SK-N-SH (cell line): ENCODE results near the gene ZMIZ1. TPM values are rescaled to one million over a fixed set of nuclear protein-coding genes. Genes with fewer than 3 reads are reported as not detected.
A peak's percentile ranks its signal among the peaks of the same experiment; 100 is the strongest.

ENCODE experiments used
- CTCF ChIA-PET: fragments of 300-600, 350-600 bp; formaldehyde crosslinking; extraction: SDS; loops from one replicate; lab custom pipeline; 2021; lab: Yijun Ruan, JAX
- POLR2A ChIA-PET: fragments of 350-600 bp; sonication (Branson Sonifier 250); formaldehyde crosslinking; extraction: SDS; loops from one replicate; lab custom pipeline; 2020; ENCODE audit warnings: antibody characterized with exemption, inconsistent platforms; lab: Yijun Ruan, JAX
- DNase-seq: peaks from one replicate; pipeline ENCODE4 v3.0.0; 2012
- H2AFZ ChIP-seq: fragments of 200-600 bp; sonication (generic); 2 replicates; pipeline ENCODE4 v1.8.1; 2016; ENCODE audit warnings: antibody characterized with exemption, mild to moderate bottlenecking, low read depth
- H3F3A ChIP-seq: fragments of 200-600 bp; sonication (generic); replicated peaks from 2 replicates; pipeline ENCODE3; 2016; ENCODE audit warnings: antibody characterized with exemption, mild to moderate bottlenecking; ENCODE audit not compliant: insufficient read depth
- H3K27ac ChIP-seq, 2 experiments: fragments of 200-500 bp in 1 of 2; fragments of 200-600 bp in 1 of 2; sonication (Bioruptor generic) in 1 of 2; sonication (generic), shearing (Covaris generic) in 1 of 2; 2 replicates each; pipeline versions ENCODE4 v1.5.1 to v1.6.1; 2014 to 2016; ENCODE audit warnings: low read depth in 2 of 2, inconsistent platforms in 1 of 2, low read length in 1 of 2, mild to moderate bottlenecking in 1 of 2, mixed read lengths in 1 of 2
- H3K27me3 ChIP-seq: fragments of 200-600 bp; sonication (generic), shearing (Covaris generic); 2 replicates; pipeline ENCODE4 v1.6.1; 2016; ENCODE audit warnings: mixed run types; ENCODE audit not compliant: insufficient read depth
- H3K36me3 ChIP-seq, 2 experiments: fragments of 200-500 bp in 1 of 2; fragments of 200-600 bp in 1 of 2; sonication (Bioruptor generic) in 1 of 2; sonication (generic) in 1 of 2; replicated peaks in 1 of 2; 2 replicates each; pipeline versions ENCODE3 to v1.5.1; 2014 to 2016; ENCODE audit warnings: low read length in 1 of 2, mild to moderate bottlenecking in 1 of 2; ENCODE audit not compliant: insufficient read depth in 2 of 2, control insufficient read depth in 1 of 2
- H3K4me1 ChIP-seq, 2 experiments: fragments of 200-500 bp in 1 of 2; fragments of 200-600 bp in 1 of 2; sonication (Bioruptor generic) in 1 of 2; sonication (generic), shearing (Covaris generic) in 1 of 2; 2 replicates each; pipeline versions ENCODE4 v1.5.1 to v1.6.1; 2014 to 2016; ENCODE audit warnings: low read depth in 1 of 2, low read length in 1 of 2, mixed run types in 1 of 2; ENCODE audit not compliant: insufficient read depth in 2 of 2, control insufficient read depth in 1 of 2
- H3K4me2 ChIP-seq: fragments of 200-600 bp; sonication (generic), shearing (Covaris generic); 2 replicates; pipeline ENCODE4 v1.6.1; 2017; ENCODE audit warnings: mixed run types
- H3K4me3 ChIP-seq, 2 experiments: fragments of 200-500 bp in 1 of 2; fragments of 200-600 bp in 1 of 2; sonication (Bioruptor generic) in 1 of 2; sonication (generic), shearing (Covaris generic) in 1 of 2; 2 replicates each; pipeline versions ENCODE4 v1.5.1 to v1.8.1; 2014 to 2016; ENCODE audit warnings: low read depth in 2 of 2, inconsistent platforms in 1 of 2, low read length in 1 of 2, mild to moderate bottlenecking in 1 of 2, mixed read lengths in 1 of 2, moderate library complexity in 1 of 2
- H3K79me2 ChIP-seq: fragments of 200-600 bp; sonication (generic); 2 replicates; pipeline ENCODE4 v1.8.1; 2017; ENCODE audit warnings: mild to moderate bottlenecking; ENCODE audit not compliant: insufficient read depth
- H3K9ac ChIP-seq: fragments of 200-600 bp; sonication (generic); 2 replicates; pipeline ENCODE4 v1.6.1; 2017; ENCODE audit warnings: mixed run types
- H3K9me2 ChIP-seq: fragments of 200-600 bp; sonication (generic); 2 replicates; pipeline ENCODE4 v1.6.1; 2017; ENCODE audit warnings: mixed run types
- H3K9me3 ChIP-seq: fragments of 200-600 bp; sonication (generic); 2 replicates; pipeline ENCODE4 v1.6.1; 2017; ENCODE audit warnings: mixed run types, mild to moderate bottlenecking, moderate library complexity
- H4K20me1 ChIP-seq: fragments of 200-600 bp; sonication (generic); 2 replicates; pipeline ENCODE4 v1.6.1; 2017; ENCODE audit warnings: mild to moderate bottlenecking, mixed run types; ENCODE audit not compliant: insufficient read depth
- EP300 ChIP-seq, 2 experiments: IDR thresholded peaks; 2 replicates each; pipeline versions ENCODE4 v1.4.0 to v1.6.1; 2012; ENCODE audit warnings: borderline replicate concordance in 1 of 2, low read depth in 1 of 2, low read length in 1 of 2
- FOSL2 ChIP-seq: IDR thresholded peaks from 2 replicates; pipeline ENCODE4 v1.4.0; 2012; ENCODE audit warnings: low read depth, mild to moderate bottlenecking, moderate library complexity, borderline replicate concordance
- FOXJ3 ChIP-seq: sonication (generic); formaldehyde crosslinking; IDR thresholded peaks from 2 replicates; pipeline ENCODE4 v1.5.1; 2020; ENCODE audit warnings: mild to moderate bottlenecking, missing genetic modification reagents
- FOXM1 ChIP-seq: IDR thresholded peaks from 2 replicates; pipeline ENCODE4 v1.4.0; 2012; ENCODE audit warnings: low read depth, mild to moderate bottlenecking
- GABPA ChIP-seq: IDR thresholded peaks from 2 replicates; pipeline ENCODE4 v1.4.0; 2012; ENCODE audit warnings: low read depth, mild to moderate bottlenecking
- NFIC ChIP-seq: IDR thresholded peaks from 2 replicates; pipeline ENCODE4 v1.4.0; 2012; ENCODE audit warnings: borderline replicate concordance
- RCOR1 ChIP-seq: fragments of 150-350 bp; IDR thresholded peaks from 2 replicates; pipeline ENCODE4 v1.6.1; 2017; ENCODE audit warnings: antibody characterized with exemption, low read length
- SMC3 ChIP-seq: IDR thresholded peaks from 2 replicates; pipeline ENCODE4 v1.6.1; 2012; ENCODE audit warnings: low read depth, low read length, improper control_type of control experiment
- TAF1 ChIP-seq: IDR thresholded peaks from 2 replicates; pipeline ENCODE4 v1.6.1; 2012; ENCODE audit warnings: low read depth, mild to moderate bottlenecking, low read length, moderate library complexity, borderline replicate concordance
- USF1 ChIP-seq: IDR thresholded peaks from 2 replicates; pipeline ENCODE4 v1.4.0; 2012; ENCODE audit warnings: low read depth, borderline replicate concordance
- USF2 ChIP-seq: fragments of 150-350 bp; IDR thresholded peaks from 2 replicates; pipeline ENCODE4 v1.6.1; 2017; ENCODE audit warnings: antibody characterized with exemption, low read length, low read depth, borderline replicate concordance
- ZBTB33 ChIP-seq: IDR thresholded peaks from 2 replicates; pipeline ENCODE4 v1.4.0; 2012; ENCODE audit warnings: low read depth, borderline replicate concordance
- WGBS: methylation state at CpG from one replicate; pipeline ENCODE4 v1.1.6; 2017; ENCODE audit warnings: low lambda C conversion rate; 5-methylcytosine and 5-hydroxymethylcytosine counted together
- polyA plus RNA-seq, 3 experiments: library from polyadenylated mRNA; depleted of rRNA; stranded (reverse); fragments of >200 nt; gene quantifications; 2 replicates each; pipeline ENCODE4 v1.2.3, GENCODE V29; 2012

Gene ZMIZ1
- polyA plus RNA-seq, 1 of the 3 experiments (the other 2 are of a cell fraction): 23.5 TPM

GRCh38 chr10:79116368-79116767 lies 47.6 kb downstream of the ZMIZ1 start:
- Histone ChIP-seq H3K27ac (peak overlapping the region in 1 of 2 experiments; percentile 75; a peak in 1 of 4 replicates), H3K9me2 (no peaks in the 10 kb centered on the region), H3K4me2 (no peak overlapping the region), H3K36me3 (peaks cover 17 to 28% of the 10 kb centered on the region in 2 experiments), H3K4me1 (peaks cover 37 to 77% of the 10 kb centered on the region in 2 experiments), H3F3A (peaks cover 20% of the 10 kb centered on the region), H3K79me2 (peaks cover 100% of the 10 kb centered on the region), H4K20me1 (peaks cover 95% of the 10 kb centered on the region), H2AFZ (no peak overlapping the region), H3K9ac (no peak overlapping the region), H3K9me3 (no peaks in the 10 kb centered on the region), H3K4me3 (no peak overlapping the region), H3K27me3 (no peaks in the 10 kb centered on the region)
- ChIA-PET POLR2A (no interaction called here), CTCF (interaction anchor here (0.9 to 1.9 kb wide), 2 partner anchors 80 to 1069 kb away, joined by 5 to 10 read pairs; no protein-coding TSS in a partner anchor)
- 94% methylated on average over 4 of the region's 4 CpGs for WGBS
- TF ChIP-seq FOXM1 (no peak), RCOR1 (no peak), ZBTB33 (no peak), GABPA (no peak), FOXJ3 (no peak), FOSL2 (no peak), TAF1 (no peak), NFIC (no peak)
- DNase-seq: no peak

GRCh38 chr10:79116801-79117723 lies 48.3 kb downstream of the ZMIZ1 start:
- Histone ChIP-seq H3F3A (peaks cover 14% of the 10 kb centered on the region), H3K79me2 (peaks cover 100% of the 10 kb centered on the region), H3K36me3 (peaks cover 19 to 34% of the 10 kb centered on the region in 2 experiments), H3K4me2 (no peak overlapping the region), H3K9me3 (no peaks in the 10 kb centered on the region), H4K20me1 (peaks cover 95% of the 10 kb centered on the region), H3K27ac (peak overlapping the region in 1 of 2 experiments; percentile 75; a peak in 1 of 4 replicates), H3K27me3 (no peaks in the 10 kb centered on the region), H3K4me1 (peaks cover 30 to 72% of the 10 kb centered on the region in 2 experiments), H3K4me3 (no peak overlapping the region), H3K9ac (no peak overlapping the region), H3K9me2 (no peaks in the 10 kb centered on the region), H2AFZ (no peak overlapping the region)
- WGBS: 80% methylated on average over 11 of the region's 12 CpGs
- TF ChIP-seq SMC3 (no peak), USF2 (0 out of 2 replicates have a peak, but pooled peaks have one; percentile 30), EP300 (IDR thresholded peaks at IDR 0.05; ENCODE audit: borderline replicate concordance in 1 of 2, low read depth in 1 of 2, low read length in 1 of 2) (peak in 1 of 2 experiments; percentile 51; a peak in 1 of 4 replicates), USF1 (peak; percentile 21; the same call in 1 of the 2 replicates)
- CTCF ChIA-PET: interaction anchor here (0.9 to 1.9 kb wide), 4 partner anchors 10 to 1070 kb away, joined by 3 to 10 read pairs (median 4); no protein-coding TSS in a partner anchor
- DNase-seq: no peak
- POLR2A ChIA-PET: no interaction called here
